Neural crest cell (in vitro differentiated cells): ENCODE measurements around the gene PLCL2. TPM values are rescaled to one million over a fixed set of nuclear protein-coding genes. Genes with fewer than 3 reads are reported as not detected.

Experiments used
- DNase-seq: peaks from one replicate; pipeline ENCODE4 v3.0.0; 2021; ENCODE audit warnings: low read depth, mixed read lengths, low spot score
- H3K27ac Mint-ChIP-seq: one replicate; pipeline ENCODE4 v1.8.0; 2021; ENCODE audit warnings: mild to moderate bottlenecking, mixed read lengths; ENCODE audit not compliant: unreplicated experiment
- H3K27me3 Mint-ChIP-seq: 2 replicates; pipeline ENCODE4 v1.8.0; 2021; ENCODE audit warnings: low read depth, mild to moderate bottlenecking, mixed read lengths
- H3K36me3 Mint-ChIP-seq: 2 replicates; pipeline ENCODE4 v1.8.0; 2021; ENCODE audit warnings: low read depth, mild to moderate bottlenecking, mixed read lengths
- H3K4me1 Mint-ChIP-seq: 2 replicates; pipeline ENCODE4 v1.8.0; 2021; ENCODE audit warnings: mixed read lengths
- H3K4me3 Mint-ChIP-seq: one replicate; pipeline ENCODE4 v1.8.0; 2021; ENCODE audit warnings: mild to moderate bottlenecking, mixed read lengths
- H3K9me3 Mint-ChIP-seq: 2 replicates; pipeline ENCODE4 v1.8.0; 2021; ENCODE audit warnings: mixed read lengths
- CTCF ChIP-seq: fragments of 200-600 bp; sonication (generic); conservative IDR thresholded peaks from 2 replicates; pipeline ENCODE4 v1.5.0; 2021; ENCODE audit warnings: antibody characterized with exemption, mild to moderate bottlenecking
- total RNA-seq: library from RNA; stranded (reverse); gene quantifications from 2 replicates; pipeline ENCODE4 v1.2.1, GENCODE V29; 2021

The PLCL2 gene
- total RNA-seq, 1 donor from 2014 or later, result 10.5 TPM

GRCh38 chr3:17136136-17136721 is 251.5 kb downstream of the PLCL2 start:
- no peaks in the 10 kb centered on the region for H3K36me3 Mint-ChIP-seq
- peaks cover 4% of the 10 kb centered on the region for H3K9me3 Mint-ChIP-seq

GRCh38 chr3:17137321-17137826 is 252.6 kb downstream of the PLCL2 start:
- H3K27ac Mint-ChIP-seq, result no peak overlapping the region
- H3K27me3 Mint-ChIP-seq, result no peaks in the 10 kb centered on the region
- H3K9me3 Mint-ChIP-seq, result peaks cover 4% of the 10 kb centered on the region
- TF ChIP-seq CTCF, result no peak
- H3K4me1 Mint-ChIP-seq, result no peaks in the 10 kb centered on the region
- H3K4me3 Mint-ChIP-seq, result no peak overlapping the region
- DNase-seq, result no peak
- no peaks in the 10 kb centered on the region for H3K36me3 Mint-ChIP-seq

More at GRCh38 chr3:17136136-17136721, 251.5 kb downstream of the PLCL2 start:
- no peak overlapping the region for H3K27ac Mint-ChIP-seq
- no peak for DNase-seq
- TF ChIP-seq CTCF, result no peak
- no peaks in the 10 kb centered on the region for H3K4me1 Mint-ChIP-seq
- H3K4me3 Mint-ChIP-seq, result no peak overlapping the region
- H3K27me3 Mint-ChIP-seq, result no peaks in the 10 kb centered on the region

GRCh38 chr3:17138246-17139039 is 253.7 kb downstream of the PLCL2 start:
- DNase-seq, result no peak
- no peaks in the 10 kb centered on the region for H3K4me1 Mint-ChIP-seq
- H3K27ac Mint-ChIP-seq, result no peak overlapping the region
- no peak overlapping the region for H3K4me3 Mint-ChIP-seq
- H3K36me3 Mint-ChIP-seq, result no peaks in the 10 kb centered on the region
- H3K27me3 Mint-ChIP-seq, result no peaks in the 10 kb centered on the region
- H3K9me3 Mint-ChIP-seq, result peaks cover 4% of the 10 kb centered on the region
- TF ChIP-seq CTCF, result no peak
